ENCODE data around the gene PIGA. TPM values are rescaled to one million over a fixed set of nuclear protein-coding genes. Genes with fewer than 3 reads are reported as not detected.

PIGA gene
- total and polyA plus RNA-seq, 9 of the 15 experiments (the other 6 are each of a cell fraction or from before 2014, with no cell fraction given), result 14.8 to 36.9 (median 23.5) TPM

DNA sequence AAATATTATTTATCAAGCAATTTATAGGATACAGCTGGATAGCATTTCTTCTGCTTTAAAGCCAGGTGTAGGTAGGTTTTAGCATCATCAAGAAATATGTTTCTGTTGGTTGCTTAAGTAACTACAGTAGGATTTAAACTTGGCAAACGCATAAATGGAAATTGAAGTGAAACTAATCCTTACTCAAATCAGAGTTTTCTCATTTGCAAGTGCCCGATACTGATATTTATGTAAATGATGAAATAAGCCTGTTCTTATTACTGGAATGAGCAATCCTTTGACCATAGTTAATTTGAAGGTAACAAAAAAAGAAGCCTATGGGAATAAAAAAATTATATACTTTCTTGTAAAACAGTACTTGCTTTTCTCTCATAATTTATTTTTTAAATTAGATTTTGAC, 23.2 kb upstream of the PIGA start:
- peaks cover under 1 to 14% of the 10 kb centered on the region in 2 experiments; a peak in 2 of 5 replicates for H3K27me3 ChIP-seq (ENCODE audit: control insufficient read depth in 2 of 2, insufficient read depth in 2 of 2, low read length in 2 of 2)
- FAIRE-seq (no peak), DNase-seq (ENCODE audit: extremely low read depth in 1 of 4, low spot score in 3 of 4) (no peak), ATAC-seq (no peak)
- intact Hi-C loops (cut with micrococcal nuclease), result no loop called here
- WGBS (ENCODE audit: insufficient coverage, low coverage, missing lambda C conversion rate), result 8% methylated on average over 2 of the region's 2 CpGs
- H3K9me1 ChIP-seq (ENCODE audit: control insufficient read depth, insufficient read depth, low read length), result no peaks in the 10 kb centered on the region
- no peaks in the 10 kb centered on the region for H4K20me1 ChIP-seq (replicated peaks; ENCODE audit: control insufficient read depth, insufficient read depth, low read length)
- TF ChIP-seq ZEB2 (IDR thresholded peaks at IDR 0.05), result no peak
- TF ChIP-seq PHF21A (IDR thresholded peaks at IDR 0.05; ENCODE audit: borderline replicate concordance, low read depth), result no peak
- TF ChIP-seq, protein P1, sequence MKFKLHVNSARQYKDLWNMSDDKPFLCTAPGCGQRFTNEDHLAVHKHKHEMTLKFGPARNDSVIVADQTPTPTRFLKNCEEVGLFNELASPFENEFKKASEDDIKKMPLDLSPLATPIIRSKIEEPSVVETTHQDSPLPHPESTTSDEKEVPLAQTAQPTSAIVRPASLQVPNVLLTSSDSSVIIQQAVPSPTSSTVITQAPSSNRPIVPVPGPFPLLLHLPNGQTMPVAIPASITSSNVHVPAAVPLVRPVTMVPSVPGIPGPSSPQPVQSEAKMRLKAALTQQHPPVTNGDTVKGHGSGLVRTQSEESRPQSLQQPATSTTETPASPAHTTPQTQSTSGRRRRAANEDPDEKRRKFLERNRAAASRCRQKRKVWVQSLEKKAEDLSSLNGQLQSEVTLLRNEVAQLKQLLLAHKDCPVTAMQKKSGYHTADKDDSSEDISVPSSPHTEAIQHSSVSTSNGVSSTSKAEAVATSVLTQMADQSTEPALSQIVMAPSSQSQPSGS (CRISPR knock-in tag; IDR thresholded peaks at IDR 0.05), result no peak
- TF ChIP-seq ZNF121 (CRISPR knock-in tag; conservative IDR thresholded peaks at IDR 0.05), result no peak
- no peak for TF ChIP-seq ZNF766 (CRISPR knock-in tag; conservative IDR thresholded peaks at IDR 0.05)
- no peak for TF ChIP-seq GABPB2 (CRISPR knock-in tag; conservative IDR thresholded peaks at IDR 0.05)
- no peak for TF ChIP-seq SREBF2 (CRISPR knock-in tag; IDR thresholded peaks at IDR 0.05)
- H3K27ac ChIP-seq (ENCODE audit: extremely low read depth, low read depth, low read length), result no peak overlapping the region
- no peak overlapping the region for H3K9ac ChIP-seq (ENCODE audit: insufficient read depth in 1 of 2, low read depth in 2 of 2, low read length in 2 of 2)
- H2AFZ ChIP-seq (ENCODE audit: low read depth, low read length), result no peak overlapping the region
- no peaks in the 10 kb centered on the region for H3K36me3 ChIP-seq (ENCODE audit: control insufficient read depth, insufficient read depth, low read length)
- no peaks in the 10 kb centered on the region for H3K4me1 ChIP-seq (replicated peaks in 1 of 2; ENCODE audit: control insufficient read depth in 2 of 2, insufficient read depth in 2 of 2, low read length in 2 of 2)
- POLR2A ChIA-PET, result no interaction called here
- no peaks in the 10 kb centered on the region; the same call in 1 of the 2 replicates for H3K9me3 ChIP-seq (replicated peaks; ENCODE audit: control insufficient read depth, insufficient read depth, low read depth, low read length)
- no TSS peak for BruUV-seq (replicated peaks)
- H3K4me3 ChIP-seq, result no peak overlapping the region
- CTCF ChIA-PET (ENCODE audit: low intra/inter-chr PET ratio), result no interaction called here
- in situ Hi-C loops (cut with MboI), result no loop called here
- H3K4me2 ChIP-seq (ENCODE audit: insufficient read depth, low read length), result no peak overlapping the region
- H3K79me2 ChIP-seq (ENCODE audit: control insufficient read depth, insufficient read depth, low read length), result no peaks in the 10 kb centered on the region
